Measurements from ENCODE around the gene INSIG1. TPM values are rescaled to one million over a fixed set of nuclear protein-coding genes. Genes with fewer than 3 reads are reported as not detected.

The INSIG1 gene
- total RNA-seq, 1 donor from 2014 or later, result 55.7 TPM

DNA sequence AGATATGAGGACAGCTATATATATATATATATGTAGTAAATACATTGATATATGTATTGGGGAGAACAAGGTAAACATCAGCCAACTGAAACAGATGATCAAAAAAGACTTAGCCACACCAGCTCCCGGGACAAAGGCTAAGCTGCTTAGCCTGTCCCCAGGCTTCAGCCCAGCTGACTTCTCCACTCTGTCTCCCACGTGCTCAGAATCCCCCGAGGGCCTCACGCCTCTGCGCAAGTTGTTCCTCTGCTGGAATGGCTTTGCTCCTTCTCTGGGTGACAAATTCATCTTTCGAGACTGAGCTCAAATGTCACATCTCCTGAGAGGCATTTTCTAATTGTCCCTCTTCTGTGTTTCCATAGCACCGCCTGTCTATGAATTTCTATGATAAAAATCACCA, 8.6 kb upstream of the INSIG1 start:
- TF ChIP-seq, protein P1, sequence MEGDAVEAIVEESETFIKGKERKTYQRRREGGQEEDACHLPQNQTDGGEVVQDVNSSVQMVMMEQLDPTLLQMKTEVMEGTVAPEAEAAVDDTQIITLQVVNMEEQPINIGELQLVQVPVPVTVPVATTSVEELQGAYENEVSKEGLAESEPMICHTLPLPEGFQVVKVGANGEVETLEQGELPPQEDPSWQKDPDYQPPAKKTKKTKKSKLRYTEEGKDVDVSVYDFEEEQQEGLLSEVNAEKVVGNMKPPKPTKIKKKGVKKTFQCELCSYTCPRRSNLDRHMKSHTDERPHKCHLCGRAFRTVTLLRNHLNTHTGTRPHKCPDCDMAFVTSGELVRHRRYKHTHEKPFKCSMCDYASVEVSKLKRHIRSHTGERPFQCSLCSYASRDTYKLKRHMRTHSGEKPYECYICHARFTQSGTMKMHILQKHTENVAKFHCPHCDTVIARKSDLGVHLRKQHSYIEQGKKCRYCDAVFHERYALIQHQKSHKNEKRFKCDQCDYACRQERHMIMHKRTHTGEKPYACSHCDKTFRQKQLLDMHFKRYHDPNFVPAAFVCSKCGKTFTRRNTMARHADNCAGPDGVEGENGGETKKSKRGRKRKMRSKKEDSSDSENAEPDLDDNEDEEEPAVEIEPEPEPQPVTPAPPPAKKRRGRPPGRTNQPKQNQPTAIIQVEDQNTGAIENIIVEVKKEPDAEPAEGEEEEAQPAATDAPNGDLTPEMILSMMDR (IDR thresholded peaks at IDR 0.05; ENCODE audit: insufficient read depth, low read depth, low read length), result no peak
- no peak for TF ChIP-seq EZH2 (IDR thresholded peaks at IDR 0.05; ENCODE audit: insufficient read depth, low read length)

DNA sequence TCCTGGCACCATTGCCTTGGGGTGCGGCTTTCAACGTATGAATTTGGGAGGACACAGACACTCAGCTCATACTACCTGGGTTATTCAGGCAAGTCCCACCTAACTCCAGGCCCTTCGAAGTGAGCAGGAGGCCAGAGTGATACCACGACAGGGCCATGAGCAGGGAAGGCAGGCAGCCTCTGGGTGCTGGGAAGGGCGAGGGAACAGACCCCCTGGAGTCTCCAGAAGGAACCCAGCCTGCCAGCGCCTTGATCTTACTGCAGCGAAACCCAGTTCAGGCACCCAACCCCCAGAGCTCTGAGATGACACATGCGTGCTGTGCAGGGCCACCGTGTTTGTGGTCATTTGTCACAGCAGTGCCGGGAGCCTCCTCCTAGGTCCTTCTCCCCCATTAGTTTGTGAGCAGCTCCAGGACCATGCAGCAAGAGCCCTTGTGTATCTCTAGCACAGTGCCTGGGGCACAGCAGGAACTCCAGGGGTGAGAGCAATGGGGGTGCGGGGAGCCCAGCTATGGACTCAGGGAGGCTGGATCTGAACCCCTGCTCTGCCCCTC, 7.7 kb upstream of the INSIG1 start:
- Mint-ChIP-seq H3K36me3 (ENCODE audit: low read depth, unreplicated experiment) (peaks cover 2% of the 10 kb centered on the region), H3K4me3 (ENCODE audit: unreplicated experiment) (no peak overlapping the region), H3K27me3 (ENCODE audit: low read depth, unreplicated experiment) (peaks cover 22% of the 10 kb centered on the region), H3K9me3 (ENCODE audit: unreplicated experiment) (peaks cover 21% of the 10 kb centered on the region), H3K4me1 (ENCODE audit: low read depth, unreplicated experiment) (peaks cover 16% of the 10 kb centered on the region), H3K27ac (ENCODE audit: unreplicated experiment) (no peak overlapping the region)
- Histone ChIP-seq H3K27me3 (ENCODE audit: insufficient read depth, low read length) (peaks cover 5% of the 10 kb centered on the region), H3K4me3 (ENCODE audit: insufficient read depth, low read depth, low read length) (no peak overlapping the region), H3K9ac (ENCODE audit: low read length) (no peak overlapping the region), H3K4me1 (ENCODE audit: insufficient read depth, low read length) (peaks cover 9% of the 10 kb centered on the region), H3K4me2 (ENCODE audit: low read length) (no peak overlapping the region), H4K20me1 (ENCODE audit: insufficient read depth, low read length) (no peaks in the 10 kb centered on the region), H3K27ac (ENCODE audit: low read depth, low read length) (no peak overlapping the region), H3K9me3 (ENCODE audit: insufficient read depth, low read depth, low read length) (no peaks in the 10 kb centered on the region), H3K36me3 (ENCODE audit: insufficient read depth, low read length) (no peaks in the 10 kb centered on the region), H2AFZ (ENCODE audit: low read depth, low read length) (no peak overlapping the region), H3K79me2 (ENCODE audit: insufficient read depth, low read length) (no peaks in the 10 kb centered on the region)
- DNase-seq (ENCODE audit: low read depth), result no peak
- FAIRE-seq, result no peak
- TF ChIP-seq, protein P1 (IDR thresholded peaks at IDR 0.05; ENCODE audit: insufficient read depth, low read depth, low read length), result no peak
- no peak for TF ChIP-seq EZH2 (IDR thresholded peaks at IDR 0.05; ENCODE audit: insufficient read depth, low read length)

More for the DNA sequence above, 8.6 kb upstream of the INSIG1 start:
- Histone ChIP-seq H3K4me3 (ENCODE audit: insufficient read depth, low read depth, low read length) (no peak overlapping the region), H3K9me3 (ENCODE audit: insufficient read depth, low read depth, low read length) (no peaks in the 10 kb centered on the region), H3K36me3 (ENCODE audit: insufficient read depth, low read length) (no peaks in the 10 kb centered on the region), H3K27ac (ENCODE audit: low read depth, low read length) (no peak overlapping the region), H3K4me2 (ENCODE audit: low read length) (no peak overlapping the region), H4K20me1 (ENCODE audit: insufficient read depth, low read length) (no peaks in the 10 kb centered on the region), H3K27me3 (ENCODE audit: insufficient read depth, low read length) (peaks cover 5% of the 10 kb centered on the region), H2AFZ (ENCODE audit: low read depth, low read length) (no peak overlapping the region), H3K9ac (ENCODE audit: low read length) (no peak overlapping the region), H3K79me2 (ENCODE audit: insufficient read depth, low read length) (no peaks in the 10 kb centered on the region), H3K4me1 (ENCODE audit: insufficient read depth, low read length) (peaks cover 9% of the 10 kb centered on the region)
- H3K9me3 Mint-ChIP-seq (ENCODE audit: unreplicated experiment), result peaks cover 21% of the 10 kb centered on the region
- H3K36me3 Mint-ChIP-seq (ENCODE audit: low read depth, unreplicated experiment), result peaks cover 2% of the 10 kb centered on the region
- DNase-seq (ENCODE audit: low read depth), result no peak
- H3K4me1 Mint-ChIP-seq (ENCODE audit: low read depth, unreplicated experiment), result peaks cover 16% of the 10 kb centered on the region
- H3K27ac Mint-ChIP-seq (ENCODE audit: unreplicated experiment), result no peak overlapping the region
- H3K4me3 Mint-ChIP-seq (ENCODE audit: unreplicated experiment), result no peak overlapping the region
- peaks cover 26% of the 10 kb centered on the region for H3K27me3 Mint-ChIP-seq (ENCODE audit: low read depth, unreplicated experiment)
- FAIRE-seq, result no peak

DNA sequence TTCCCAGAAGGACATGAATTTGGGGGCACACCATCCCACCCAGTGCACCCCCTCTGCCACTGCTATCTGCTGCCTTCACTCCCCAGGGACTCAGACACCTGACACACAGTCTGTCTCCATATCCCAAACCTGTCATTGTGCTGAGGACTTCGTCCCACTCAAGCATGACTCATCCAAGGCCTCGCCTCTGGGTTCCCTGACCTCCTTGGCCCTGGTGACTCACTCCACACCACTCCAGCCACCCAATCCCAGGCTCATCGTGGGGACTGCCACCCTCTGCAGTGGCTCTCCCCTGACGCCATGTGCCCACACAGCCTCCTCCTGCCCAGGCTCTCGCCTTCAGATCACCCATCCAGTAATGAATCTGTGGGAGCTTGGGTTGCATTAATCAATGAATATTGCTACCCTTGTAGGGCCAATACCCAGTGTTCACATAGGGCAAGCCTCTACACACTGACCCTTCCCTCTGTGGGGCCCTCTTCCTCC, 6.6 kb upstream of the INSIG1 start:
- DNase-seq (ENCODE audit: low read depth) (peak; percentile 40), FAIRE-seq (no peak)
- Histone ChIP-seq H3K4me2 (ENCODE audit: low read length) (no peak overlapping the region), H3K9me3 (ENCODE audit: insufficient read depth, low read depth, low read length) (no peaks in the 10 kb centered on the region), H4K20me1 (ENCODE audit: insufficient read depth, low read length) (no peaks in the 10 kb centered on the region), H3K36me3 (ENCODE audit: insufficient read depth, low read length) (no peaks in the 10 kb centered on the region), H3K9ac (ENCODE audit: low read length) (no peak overlapping the region), H2AFZ (ENCODE audit: low read depth, low read length) (no peak overlapping the region), H3K27ac (ENCODE audit: low read depth, low read length) (no peak overlapping the region), H3K4me1 (ENCODE audit: insufficient read depth, low read length) (peaks cover 10% of the 10 kb centered on the region), H3K79me2 (ENCODE audit: insufficient read depth, low read length) (no peaks in the 10 kb centered on the region), H3K27me3 (ENCODE audit: insufficient read depth, low read length) (no peaks in the 10 kb centered on the region), H3K4me3 (ENCODE audit: insufficient read depth, low read depth, low read length) (no peak overlapping the region)
- TF ChIP-seq, protein P1 (IDR thresholded peaks at IDR 0.05; ENCODE audit: insufficient read depth, low read depth, low read length), result no peak
- no peak for TF ChIP-seq EZH2 (IDR thresholded peaks at IDR 0.05; ENCODE audit: insufficient read depth, low read length)
- H3K4me3 Mint-ChIP-seq (ENCODE audit: unreplicated experiment), result no peak overlapping the region
- H3K27me3 Mint-ChIP-seq (ENCODE audit: low read depth, unreplicated experiment), result peaks cover 11% of the 10 kb centered on the region
- peak overlapping the region; percentile 1 for H3K27ac Mint-ChIP-seq (ENCODE audit: unreplicated experiment)
- peaks cover 2% of the 10 kb centered on the region for H3K36me3 Mint-ChIP-seq (ENCODE audit: low read depth, unreplicated experiment)
- peaks cover 18% of the 10 kb centered on the region for H3K9me3 Mint-ChIP-seq (ENCODE audit: unreplicated experiment)
- H3K4me1 Mint-ChIP-seq (ENCODE audit: low read depth, unreplicated experiment), result peaks cover 16% of the 10 kb centered on the region

Data from astrocyte (in vitro differentiated cells and primary cell).